DMS 273 (cell line): ENCODE results near the gene MRPS15.

Experiments
- DNase-seq: peaks from one replicate; lab custom pipeline; 2025; ENCODE audit not compliant: unreplicated experiment; lab: John Stamatoyannopoulos, UW

Gene MRPS15

GRCh38 chr1:36463463-36463802, 751 bp downstream of the MRPS15 start:
- DNase-seq: peak; percentile 49

- no peak for DNase-seq
These were observed 5.3 kb downstream of the MRPS15 start for GRCh38 chr1:36458910-36459309.

GRCh38 chr1:36457691-36458090, 6.5 kb downstream of the MRPS15 start:
- DNase-seq: no peak

GRCh38 chr1:36456391-36456928, 7.7 kb downstream of the MRPS15 start:
- no peak for DNase-seq

GRCh38 chr1:36455386-36455785, 8.8 kb downstream of the MRPS15 start:
- no peak for DNase-seq

- no peak for DNase-seq
These were observed 10.4 kb downstream of the MRPS15 start for GRCh38 chr1:36453600-36454388.

GRCh38 chr1:36453051-36453450, 11.1 kb downstream of the MRPS15 start:
- no peak for DNase-seq

GRCh38 chr1:36450919-36451305, 13.3 kb downstream of the MRPS15 start:
- no peak for DNase-seq

- DNase-seq: peak; percentile 98
These were observed 13.8 kb downstream of the MRPS15 start, which contains the start of gene OSCP1 for GRCh38 chr1:36450270-36450918. Gene OSCP1 (minus strand): TSS chr1:36450451. CDS start chr1:36450369, 82 bp downstream.

GRCh38 chr1:36448530-36449056, 15.6 kb downstream of the MRPS15 start:
- peak; percentile 93 for DNase-seq

GRCh38 chr1:36447450-36447849, 16.7 kb downstream of the MRPS15 start:
- DNase-seq: no peak

GRCh38 chr1:36446746-36447145, 17.4 kb downstream of the MRPS15 start:
- DNase-seq: peak; percentile 21

- peak; percentile 62 for DNase-seq
These were observed 17.9 kb downstream of the MRPS15 start for GRCh38 chr1:36446271-36446670.

- no peak for DNase-seq
These were observed 20.9 kb downstream of the MRPS15 start for GRCh38 chr1:36443297-36443696.

GRCh38 chr1:36442337-36442736, 21.8 kb downstream of the MRPS15 start:
- DNase-seq: no peak

- no peak for DNase-seq
These were observed 23.5 kb downstream of the MRPS15 start for GRCh38 chr1:36440646-36441045.

- no peak for DNase-seq
These were observed 24.1 kb downstream of the MRPS15 start for GRCh38 chr1:36440044-36440443.

- DNase-seq: no peak
These were observed 25.5 kb downstream of the MRPS15 start for GRCh38 chr1:36438715-36439114.

- no peak for DNase-seq
These were observed 27.4 kb downstream of the MRPS15 start for GRCh38 chr1:36436821-36437220.

GRCh38 chr1:36433102-36433501, 31.1 kb downstream of the MRPS15 start:
- no peak for DNase-seq

GRCh38 chr1:36432616-36433015, 31.6 kb downstream of the MRPS15 start:
- no peak for DNase-seq

- no peak for DNase-seq
These were observed 38.4 kb downstream of the MRPS15 start for GRCh38 chr1:36425791-36426190.
